ENCODE measurements around the gene MFGE8. TPM values are rescaled to one million over a fixed set of nuclear protein-coding genes. Genes with fewer than 3 reads are reported as not detected.
"Not testable (repeated sequence)": the region's sequence is repeated elsewhere in the genome, so short reads cannot be mapped to it uniquely, and the experiment has no call there.

Gene MFGE8
- 45.1 and 62.4 TPM in 2 replicates for total RNA-seq (2014; rRNA removed; shearing (Covaris generic))

DNA sequence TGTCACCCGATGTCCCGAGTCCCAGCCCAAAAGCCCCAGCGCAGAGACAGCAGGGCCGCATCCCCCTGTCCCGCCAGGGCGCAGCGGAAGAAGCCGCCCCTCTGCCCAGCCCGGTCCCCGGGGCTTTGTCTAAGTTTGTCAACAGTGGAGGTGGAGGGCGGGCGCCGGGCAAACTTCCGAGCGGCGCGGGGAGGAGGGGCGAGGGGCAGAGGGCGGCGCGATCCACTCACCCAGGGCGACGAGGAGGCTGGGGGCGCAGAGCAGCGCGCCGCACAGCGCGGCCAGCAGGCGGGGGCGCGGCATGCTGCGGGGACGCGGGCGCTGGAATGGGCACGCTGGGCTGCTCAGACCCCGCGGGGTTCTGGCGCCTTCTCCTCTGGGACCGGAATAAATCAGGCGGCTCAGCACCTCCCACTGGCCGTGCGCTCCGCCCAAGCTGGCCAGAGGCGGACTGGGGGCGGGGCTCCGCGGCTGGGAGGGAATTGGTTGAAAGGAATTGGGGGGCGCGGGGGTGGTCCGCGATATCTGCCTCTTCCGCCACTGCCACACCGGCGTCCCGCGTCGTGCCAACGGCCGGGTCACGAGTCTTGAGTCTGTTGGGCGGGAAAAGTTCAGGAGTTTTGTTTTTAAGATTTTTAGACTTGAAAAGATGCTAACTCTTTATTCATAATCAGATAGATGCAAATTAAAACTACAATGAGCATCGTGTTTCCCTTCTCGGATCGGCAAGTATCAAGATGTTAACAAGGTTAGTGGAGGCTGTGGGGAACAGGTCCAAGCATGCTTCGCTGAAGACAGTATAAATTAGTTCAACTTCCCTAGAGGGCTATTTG, at the start of gene MFGE8:
TSS of gene MFGE8 (minus strand) at position 363 of the 833 bp plus-strand sequence. CDS start at position 303, 60 bp downstream.
- peak; percentile 70 for DNase-seq (ENCODE audit: low read depth)

DNA sequence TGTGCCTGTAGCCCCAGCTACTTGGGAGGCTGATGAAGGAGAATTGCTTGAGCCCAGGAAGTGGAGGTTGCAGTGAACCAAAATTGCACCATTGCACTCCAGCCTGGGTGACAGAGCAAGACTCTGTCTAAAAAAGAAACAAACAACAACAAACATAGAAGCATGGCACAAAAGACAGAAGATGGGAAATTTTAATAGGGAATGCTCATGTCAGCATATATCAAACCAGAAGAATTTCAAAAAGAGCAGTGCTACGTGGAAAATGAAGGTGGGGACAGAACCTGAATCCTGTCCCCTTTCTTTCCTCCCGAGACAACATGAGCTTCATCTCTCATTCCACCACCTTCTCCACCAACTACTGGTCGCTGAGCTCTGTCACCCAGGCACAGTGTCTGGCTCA, 46.3 kb upstream of the MFGE8 start:
- DNase-seq (ENCODE audit: low read depth): no peak

- DNase-seq (ENCODE audit: low read depth): peak; percentile 16
Observed at GRCh38 chr15:88956906-88957305, 43.7 kb upstream of the MFGE8 start.

GRCh38 chr15:88956263-88956662, 43.1 kb upstream of the MFGE8 start:
- no peak for DNase-seq (ENCODE audit: low read depth)

- DNase-seq (ENCODE audit: low read depth): no peak
Observed at GRCh38 chr15:88954431-88955277, 41.5 kb upstream of the MFGE8 start.

GRCh38 chr15:88950600-88951160, 37.5 kb upstream of the MFGE8 start:
- no peak for DNase-seq (ENCODE audit: low read depth)

DNA sequence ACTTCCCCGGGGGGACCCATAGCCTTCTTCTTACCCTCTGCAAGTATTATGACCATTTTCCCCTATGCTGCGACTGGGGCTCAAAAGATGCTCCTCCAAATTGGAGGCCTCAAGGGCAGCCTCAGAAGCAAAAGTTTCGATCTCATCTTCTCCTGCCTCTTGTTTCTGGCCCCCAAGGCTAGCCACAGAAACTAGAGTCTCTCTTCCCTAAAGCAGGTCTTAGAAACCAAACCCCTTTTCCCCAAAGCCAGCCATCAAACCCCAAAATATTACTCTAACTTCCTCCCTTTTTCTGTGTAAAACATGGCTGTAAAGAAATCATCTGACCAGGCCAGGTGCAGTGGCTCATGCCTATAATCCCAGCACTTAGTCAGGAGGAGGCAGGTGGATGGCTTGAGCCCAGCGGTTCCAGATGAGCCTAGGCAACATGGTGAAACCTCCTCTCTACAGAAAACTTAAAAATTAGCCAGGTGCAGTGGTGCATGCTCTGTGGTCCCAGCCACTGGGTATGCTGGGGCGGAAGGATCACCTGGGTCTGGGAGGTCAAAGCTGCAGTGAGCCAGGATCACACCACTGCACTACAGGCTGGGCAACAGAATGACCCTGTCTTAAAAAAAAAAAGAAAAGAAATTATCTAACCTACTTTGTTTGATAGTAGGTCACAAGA, 36.7 kb upstream of the MFGE8 start:
- DNase-seq (ENCODE audit: low read depth): no peak

GRCh38 chr15:88940110-88940675, 27.0 kb upstream of the MFGE8 start:
- peak; percentile 20 for DNase-seq (ENCODE audit: low read depth)

DNA sequence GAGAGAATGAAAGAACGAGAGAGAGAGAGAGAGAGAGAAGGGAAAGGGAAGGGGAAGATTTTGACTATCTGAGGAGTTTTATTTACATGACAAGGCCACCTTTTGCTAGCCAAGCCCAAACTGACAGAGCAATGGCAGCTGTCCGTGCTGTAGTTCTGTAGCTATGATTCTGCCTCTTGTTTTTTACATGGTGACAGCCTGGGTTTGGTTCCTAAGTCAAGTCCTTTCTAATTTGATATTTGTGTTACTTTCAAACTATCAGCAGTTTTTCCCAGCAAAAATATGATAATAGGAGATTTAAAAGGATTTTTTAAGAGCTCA, 26.3 kb upstream of the MFGE8 start:
- no peak for DNase-seq (ENCODE audit: low read depth)

GRCh38 chr15:88938802-88939485, 25.8 kb upstream of the MFGE8 start:
- DNase-seq (ENCODE audit: low read depth): no peak

- not testable (repeated sequence) for DNase-seq (ENCODE audit: low read depth)
Observed at GRCh38 chr15:88934449-88934848, 21.3 kb upstream of the MFGE8 start.

DNA sequence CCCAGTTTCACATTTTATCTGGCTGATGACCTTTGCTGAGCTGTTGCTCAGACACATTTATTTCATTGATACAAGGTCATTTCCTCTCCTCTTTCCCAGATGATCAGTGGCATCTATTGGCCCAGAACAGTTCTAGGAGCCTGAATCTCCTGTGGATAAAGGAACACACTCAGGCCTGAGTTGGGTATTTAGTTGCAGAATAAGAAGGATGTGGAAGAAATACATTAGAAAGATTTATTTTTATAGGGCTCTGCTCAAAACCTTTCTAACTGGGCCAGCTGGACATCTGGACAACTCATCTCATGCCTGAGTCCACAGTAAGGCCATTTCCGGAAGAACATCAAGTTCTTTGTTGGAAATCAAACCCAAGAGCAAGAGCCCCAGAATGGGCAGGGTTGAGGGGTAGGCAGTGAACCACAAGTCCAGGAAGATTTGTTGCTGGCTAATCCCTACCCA, 19.7 kb upstream of the MFGE8 start:
- no peak for DNase-seq (ENCODE audit: low read depth)

DNA sequence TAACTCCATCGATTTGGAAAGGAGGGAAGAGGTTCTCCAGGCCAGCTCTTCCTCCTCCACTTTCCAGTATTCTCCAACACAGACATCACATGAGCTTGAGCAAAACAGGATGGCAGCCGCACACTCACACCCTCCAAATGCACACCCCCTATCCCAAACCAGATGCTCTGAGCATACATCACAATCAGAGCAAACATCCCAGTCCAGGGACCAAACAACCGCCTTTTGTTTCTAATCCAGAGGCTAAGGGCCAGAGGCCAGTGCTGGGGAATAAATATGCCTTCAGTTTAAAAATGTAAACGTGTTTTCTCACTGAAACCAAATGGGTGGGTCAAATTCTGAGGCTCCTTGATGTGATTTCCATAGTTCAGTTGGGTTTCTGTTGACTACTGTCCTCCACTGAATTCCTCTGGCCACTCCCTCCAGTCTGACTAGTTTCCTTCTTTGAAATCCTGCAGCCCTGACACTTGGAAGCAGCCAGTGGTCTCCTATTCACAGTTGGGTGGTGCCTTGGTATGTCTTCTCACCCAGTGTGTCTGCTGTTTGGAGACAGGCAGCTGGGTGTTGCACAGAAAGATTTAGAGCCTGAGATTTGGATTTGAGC, 19.2 kb upstream of the MFGE8 start:
- peak; percentile 56 for DNase-seq (ENCODE audit: low read depth)

GRCh38 chr15:88930579-88930978, 17.4 kb upstream of the MFGE8 start:
- no peak for DNase-seq (ENCODE audit: low read depth)

DNA sequence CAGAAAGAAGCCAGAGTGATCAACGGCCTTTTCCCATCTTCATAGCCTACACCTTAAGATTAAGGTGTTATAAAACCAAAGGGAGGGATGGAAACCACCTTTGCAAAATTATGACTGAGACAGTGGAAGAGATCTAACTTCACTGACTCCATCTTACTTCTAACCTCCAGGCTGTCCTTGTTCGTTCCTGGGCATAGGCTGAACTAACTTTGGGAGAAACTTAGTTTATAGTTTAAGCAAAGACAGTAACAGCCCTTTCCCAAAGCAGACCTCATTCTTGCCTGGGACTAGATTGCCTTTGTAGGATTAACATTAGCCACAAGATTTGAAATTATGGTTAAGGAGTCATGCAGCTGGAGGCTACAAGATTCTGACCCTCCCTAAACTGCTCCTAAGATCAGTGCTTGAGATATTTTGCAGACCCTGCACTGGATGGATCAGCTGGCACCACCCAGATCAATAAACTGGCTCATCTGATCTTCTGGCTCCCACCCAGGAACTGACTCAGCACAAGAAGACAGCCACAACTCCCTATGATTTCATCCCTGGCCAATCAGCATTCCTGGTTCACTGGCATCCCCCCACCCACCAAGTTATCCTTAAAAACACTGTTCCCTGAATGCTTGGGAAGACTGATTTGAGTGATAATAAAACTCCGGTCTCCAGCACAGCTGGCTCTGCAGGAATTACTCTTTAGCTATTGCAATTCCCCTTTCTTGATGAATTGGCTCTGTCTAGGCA, 16.3 kb upstream of the MFGE8 start:
- peak; percentile 46 for DNase-seq (ENCODE audit: low read depth)

GRCh38 chr15:88928192-88928591, 15.0 kb upstream of the MFGE8 start:
- not testable (repeated sequence) for DNase-seq (ENCODE audit: low read depth)

- not testable (repeated sequence) for DNase-seq (ENCODE audit: low read depth)
Observed at GRCh38 chr15:88925648-88926047, 12.5 kb upstream of the MFGE8 start.

DNA sequence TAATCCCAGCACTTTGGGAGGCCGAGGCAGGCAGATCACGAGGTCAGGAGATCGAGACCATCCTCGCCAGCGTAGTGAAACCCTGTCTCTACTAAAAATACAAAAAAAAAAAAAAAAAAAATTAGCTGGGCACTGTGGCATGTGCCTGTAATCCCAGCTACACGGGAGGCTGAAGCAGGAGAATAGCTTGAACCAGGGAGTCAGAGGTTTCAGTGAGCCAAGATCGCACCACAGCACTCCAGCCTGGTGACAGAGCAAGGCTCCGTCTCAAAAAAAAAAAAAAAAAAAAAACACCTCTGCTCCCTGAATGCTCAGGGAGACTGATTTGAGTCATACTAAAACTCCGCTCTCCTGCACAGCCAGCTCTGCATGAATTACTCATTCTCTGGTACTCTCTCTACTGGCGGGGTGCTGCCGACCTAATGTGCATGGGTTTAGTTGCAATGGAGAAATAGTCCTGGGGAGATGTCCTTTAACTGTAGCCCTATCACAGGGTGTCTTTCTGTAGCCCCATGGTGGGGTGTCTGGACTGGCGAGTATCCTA, 7.8 kb upstream of the MFGE8 start:
- peak; percentile 87 for DNase-seq (ENCODE audit: low read depth)

DNA sequence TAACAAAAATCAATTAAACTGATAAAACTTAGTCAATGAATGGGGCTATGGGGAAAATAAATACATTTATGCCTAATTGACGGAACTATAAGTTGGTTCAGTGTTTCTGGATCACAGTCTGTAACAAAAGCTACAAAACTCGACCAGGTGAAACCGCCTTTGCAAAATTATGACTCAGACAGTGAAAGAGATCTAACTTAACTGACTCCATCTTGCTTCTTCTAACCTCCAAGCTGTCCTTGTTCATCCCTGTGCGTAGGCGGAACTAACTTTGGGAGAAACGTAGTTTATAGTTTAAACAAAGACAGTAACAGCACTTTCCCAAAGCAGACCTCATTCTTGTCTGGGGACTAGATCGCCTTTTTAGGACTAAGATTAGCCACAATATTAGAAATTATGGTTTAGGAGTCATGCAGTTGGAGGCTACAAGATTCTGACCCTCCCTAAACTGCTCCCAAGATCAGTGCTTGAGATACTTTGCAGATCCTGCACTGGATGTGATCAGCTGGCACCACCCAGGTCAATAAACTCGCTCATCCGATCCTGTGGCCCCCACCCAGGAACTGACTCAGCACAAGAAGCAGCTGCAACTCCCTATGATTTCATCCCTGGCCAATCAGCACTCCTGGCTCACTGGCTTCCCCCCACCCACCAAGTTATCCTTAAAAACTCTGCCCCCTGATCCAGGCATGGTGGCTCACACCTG, 7.2 kb upstream of the MFGE8 start:
- peak; percentile 70 for DNase-seq (ENCODE audit: low read depth)

Data from RPMI7951 (cell line).